ENCODE measurements around the gene CAMP. TPM values are rescaled to one million over a fixed set of nuclear protein-coding genes. Genes with fewer than 3 reads are reported as not detected.
A peak's percentile ranks its signal among the peaks of the same experiment; 100 is the strongest.

Gene CAMP
- total RNA-seq, 1 experiment from 2014 or later, result not detected

- Histone ChIP-seq H3F3A (ENCODE audit: insufficient read depth, low read depth) (no peaks in the 10 kb centered on the region), H2AFZ (no peak overlapping the region), H4K20me1 (ENCODE audit: insufficient read depth) (no peaks in the 10 kb centered on the region), H3K4me3 (no peak overlapping the region), H3K4me1 (replicated peaks; ENCODE audit: insufficient read depth) (no peaks in the 10 kb centered on the region), H3K9me2 (ENCODE audit: insufficient read depth) (no peaks in the 10 kb centered on the region), H3K4me2 (no peak overlapping the region), H3K27ac (no peak overlapping the region), H3K36me3 (ENCODE audit: low read depth) (no peaks in the 10 kb centered on the region), H3K9me3 (ENCODE audit: insufficient read depth, low read depth) (no peaks in the 10 kb centered on the region), H3K27me3 (ENCODE audit: insufficient read depth, low read depth) (no peaks in the 10 kb centered on the region), H3K79me2 (ENCODE audit: low read depth) (no peaks in the 10 kb centered on the region)
- TF ChIP-seq EZH2 (IDR thresholded peaks at IDR 0.05; ENCODE audit: low read depth), result no peak
- TF ChIP-seq, protein P1, sequence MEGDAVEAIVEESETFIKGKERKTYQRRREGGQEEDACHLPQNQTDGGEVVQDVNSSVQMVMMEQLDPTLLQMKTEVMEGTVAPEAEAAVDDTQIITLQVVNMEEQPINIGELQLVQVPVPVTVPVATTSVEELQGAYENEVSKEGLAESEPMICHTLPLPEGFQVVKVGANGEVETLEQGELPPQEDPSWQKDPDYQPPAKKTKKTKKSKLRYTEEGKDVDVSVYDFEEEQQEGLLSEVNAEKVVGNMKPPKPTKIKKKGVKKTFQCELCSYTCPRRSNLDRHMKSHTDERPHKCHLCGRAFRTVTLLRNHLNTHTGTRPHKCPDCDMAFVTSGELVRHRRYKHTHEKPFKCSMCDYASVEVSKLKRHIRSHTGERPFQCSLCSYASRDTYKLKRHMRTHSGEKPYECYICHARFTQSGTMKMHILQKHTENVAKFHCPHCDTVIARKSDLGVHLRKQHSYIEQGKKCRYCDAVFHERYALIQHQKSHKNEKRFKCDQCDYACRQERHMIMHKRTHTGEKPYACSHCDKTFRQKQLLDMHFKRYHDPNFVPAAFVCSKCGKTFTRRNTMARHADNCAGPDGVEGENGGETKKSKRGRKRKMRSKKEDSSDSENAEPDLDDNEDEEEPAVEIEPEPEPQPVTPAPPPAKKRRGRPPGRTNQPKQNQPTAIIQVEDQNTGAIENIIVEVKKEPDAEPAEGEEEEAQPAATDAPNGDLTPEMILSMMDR (conservative IDR thresholded peaks at IDR 0.05), result no peak
- no peak for DNase-seq
- intact Hi-C loops (cut with micrococcal nuclease; ENCODE audit: unreplicated experiment), result loop anchor here (5.0 kb wide), 1 partner anchor 290 kb away; the partner anchor contains the start of gene PFKFB4
- POLR2A ChIA-PET (ENCODE audit: unreplicated experiment), result interaction anchor here (0.5 to 2.3 kb wide), 5 partner anchors 166 to 443 kb away, joined by 3 to 24 read pairs (median 6); partner anchors contain the start of genes CCDC51 and TMA7
- CTCF ChIA-PET, result interaction anchor here (1.4 to 2.0 kb wide), 3 partner anchors 73 to 168 kb away, joined by 5 to 23 read pairs (median 9); no protein-coding TSS in a partner anchor
- no TSS peak for BruUV-seq (replicated peaks)
Observed at GRCh38 chr3:48267782-48268181, 44.5 kb downstream of the CAMP start.

DNA sequence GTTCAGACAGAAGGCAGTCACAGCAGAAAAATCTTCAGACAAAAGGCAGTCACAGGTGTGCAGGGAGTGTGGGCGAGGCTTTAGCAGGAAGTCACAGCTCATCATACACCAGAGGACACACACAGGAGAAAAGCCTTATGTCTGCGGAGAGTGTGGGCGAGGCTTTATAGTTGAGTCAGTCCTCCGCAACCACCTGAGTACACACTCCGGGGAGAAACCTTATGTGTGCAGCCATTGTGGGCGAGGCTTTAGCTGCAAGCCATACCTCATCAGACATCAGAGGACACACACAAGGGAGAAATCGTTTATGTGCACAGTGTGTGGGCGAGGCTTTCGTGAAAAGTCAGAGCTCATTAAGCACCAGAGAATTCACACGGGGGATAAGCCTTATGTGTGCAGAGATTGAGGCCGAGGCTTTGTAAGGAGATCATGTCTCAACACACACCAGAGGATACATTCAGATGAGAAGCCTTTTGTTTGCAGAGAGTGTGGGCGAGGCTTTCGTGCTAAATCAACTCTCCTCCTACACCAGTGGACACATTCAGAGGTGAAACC lies 45.2 kb downstream of the CAMP start:
- no peaks in the 10 kb centered on the region for H3F3A ChIP-seq (ENCODE audit: insufficient read depth, low read depth)
- TF ChIP-seq, protein P1 (conservative IDR thresholded peaks at IDR 0.05), result no peak
- TF ChIP-seq EZH2 (IDR thresholded peaks at IDR 0.05; ENCODE audit: low read depth), result no peak
- no peaks in the 10 kb centered on the region for H3K9me2 ChIP-seq (ENCODE audit: insufficient read depth)
- no peak overlapping the region for H3K4me2 ChIP-seq
- no peak overlapping the region for H3K27ac ChIP-seq
- ChIA-PET POLR2A (ENCODE audit: unreplicated experiment) (interaction anchor here (0.5 to 2.3 kb wide), 7 partner anchors 130 to 444 kb away, joined by 3 to 24 read pairs (median 6); partner anchors contain the start of genes CCDC51 and TMA7), CTCF (interaction anchor here (1.4 to 2.0 kb wide), 3 partner anchors 74 to 168 kb away, joined by 5 to 23 read pairs (median 9); no protein-coding TSS in a partner anchor)
- no peaks in the 10 kb centered on the region for H3K9me3 ChIP-seq (ENCODE audit: insufficient read depth, low read depth)
- DNase-seq, result peak; percentile 70 to 79
- no peaks in the 10 kb centered on the region for H3K4me1 ChIP-seq (replicated peaks; ENCODE audit: insufficient read depth)
- H3K36me3 ChIP-seq (ENCODE audit: low read depth), result no peaks in the 10 kb centered on the region
- H2AFZ ChIP-seq, result no peak overlapping the region
- no peaks in the 10 kb centered on the region for H3K79me2 ChIP-seq (ENCODE audit: low read depth)
- H3K27me3 ChIP-seq (ENCODE audit: insufficient read depth, low read depth), result no peaks in the 10 kb centered on the region
- intact Hi-C loops (cut with micrococcal nuclease; ENCODE audit: unreplicated experiment), result loop anchor here (5.0 kb wide), 1 partner anchor 289 kb away; the partner anchor contains the start of gene PFKFB4
- BruUV-seq (replicated peaks), result no TSS peak
- H3K4me3 ChIP-seq, result no peak overlapping the region
- H4K20me1 ChIP-seq (ENCODE audit: insufficient read depth), result no peaks in the 10 kb centered on the region

DNA sequence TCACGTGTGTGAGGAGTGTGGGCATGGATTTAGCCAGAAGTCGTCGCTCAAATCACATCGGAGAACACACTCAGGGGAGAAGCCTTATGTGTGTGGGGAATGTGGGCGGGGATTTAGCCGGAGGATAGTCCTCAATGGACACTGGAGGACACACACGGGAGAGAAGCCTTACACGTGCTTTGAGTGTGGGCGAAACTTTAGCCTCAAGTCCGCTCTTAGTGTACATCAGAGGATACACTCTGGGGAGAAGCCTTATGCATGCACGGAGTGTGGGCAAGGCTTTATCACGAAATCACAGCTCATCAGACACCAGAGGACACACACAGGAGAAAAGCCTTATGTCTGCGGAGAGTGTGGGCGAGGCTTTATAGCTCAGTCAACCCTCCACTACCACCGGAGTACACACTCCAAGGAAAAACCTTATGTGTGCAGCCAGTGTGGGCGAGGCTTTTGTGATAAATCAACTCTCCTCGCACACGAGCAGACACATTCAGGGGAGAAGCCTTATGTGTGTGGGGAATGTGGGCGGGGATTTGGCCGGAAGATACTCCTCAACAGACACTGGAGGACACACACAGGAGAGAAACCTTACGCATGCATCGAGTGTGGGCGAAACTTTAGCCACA lies 45.8 kb downstream of the CAMP start:
- Histone ChIP-seq H3K4me1 (replicated peaks; ENCODE audit: insufficient read depth) (no peaks in the 10 kb centered on the region), H3K36me3 (ENCODE audit: low read depth) (no peaks in the 10 kb centered on the region), H3K9me3 (ENCODE audit: insufficient read depth, low read depth) (no peaks in the 10 kb centered on the region), H3K27ac (no peak overlapping the region), H4K20me1 (ENCODE audit: insufficient read depth) (no peaks in the 10 kb centered on the region), H3K79me2 (ENCODE audit: low read depth) (no peaks in the 10 kb centered on the region), H3K4me3 (no peak overlapping the region), H3K9me2 (ENCODE audit: insufficient read depth) (no peaks in the 10 kb centered on the region), H2AFZ (no peak overlapping the region), H3K27me3 (ENCODE audit: insufficient read depth, low read depth) (no peaks in the 10 kb centered on the region), H3F3A (ENCODE audit: insufficient read depth, low read depth) (no peaks in the 10 kb centered on the region), H3K4me2 (no peak overlapping the region)
- ChIA-PET POLR2A (ENCODE audit: unreplicated experiment) (interaction anchor here (0.6 to 2.3 kb wide), 3 partner anchors 129 to 283 kb away, joined by 4 to 24 read pairs (median 6); partner anchors contain the start of genes CCDC51 and TMA7), CTCF (interaction anchor here (1.4 to 2.0 kb wide), 3 partner anchors 75 to 167 kb away, joined by 5 to 23 read pairs (median 9); no protein-coding TSS in a partner anchor)
- intact Hi-C loops (cut with micrococcal nuclease; ENCODE audit: unreplicated experiment), result loop anchor here (5.0 kb wide), 1 partner anchor 288 kb away; the partner anchor contains the start of gene PFKFB4
- TF ChIP-seq EZH2 (IDR thresholded peaks at IDR 0.05; ENCODE audit: low read depth), result no peak
- TF ChIP-seq, protein P1 (conservative IDR thresholded peaks at IDR 0.05), result no peak
- no TSS peak for BruUV-seq (replicated peaks)
- DNase-seq, result no peak
